Activated CD8-positive, alpha-beta memory T cell treated with anti-CD3 and anti-CD28 coated beads, Interleukin-2, amount 50 U/mL, for 48 hours (primary cell): ENCODE measurements around the gene RCSD1.
"Not testable (repeated sequence)": the region's sequence is repeated elsewhere in the genome, so short reads cannot be mapped to it uniquely, and the experiment has no call there.

Source experiments
- DNase-seq: peaks from one replicate; pipeline ENCODE4 v3.0.0-alpha.2; 2020

The RCSD1 gene

GRCh38 chr1:167629681-167630567, at the start of gene RCSD1:
Gene RCSD1 (plus strand): TSS chr1:167630232. CDS start chr1:167630424, 192 bp downstream.
- DNase-seq = peak; percentile 86

- DNase-seq = no peak
These were observed 48.0 kb upstream of the RCSD1 start for GRCh38 chr1:167582064-167582463.

- no peak for DNase-seq
These were observed 47.3 kb upstream of the RCSD1 start for GRCh38 chr1:167582722-167583121.

- no peak for DNase-seq
These were observed 45.5 kb upstream of the RCSD1 start for GRCh38 chr1:167584581-167584980.

GRCh38 chr1:167587342-167587741, 42.7 kb upstream of the RCSD1 start:
- DNase-seq = no peak

- DNase-seq = no peak
These were observed 42.2 kb upstream of the RCSD1 start for GRCh38 chr1:167587872-167588271.

GRCh38 chr1:167588361-167588760, 41.7 kb upstream of the RCSD1 start:
- DNase-seq = no peak

- no peak for DNase-seq
These were observed 37.6 kb upstream of the RCSD1 start for GRCh38 chr1:167592475-167592874.

GRCh38 chr1:167593860-167594259, 36.2 kb upstream of the RCSD1 start:
- DNase-seq = no peak

GRCh38 chr1:167594822-167595221, 35.2 kb upstream of the RCSD1 start:
- DNase-seq = no peak

GRCh38 chr1:167599957-167600581, 30.0 kb upstream of the RCSD1 start:
- no peak for DNase-seq

GRCh38 chr1:167601442-167602383, 28.3 kb upstream of the RCSD1 start:
- DNase-seq = no peak

GRCh38 chr1:167602840-167603239, 27.2 kb upstream of the RCSD1 start:
- no peak for DNase-seq

GRCh38 chr1:167605576-167605975, 24.5 kb upstream of the RCSD1 start:
- DNase-seq = no peak

GRCh38 chr1:167611983-167612382, 18.0 kb upstream of the RCSD1 start:
- DNase-seq = no peak

GRCh38 chr1:167612587-167613385, 17.2 kb upstream of the RCSD1 start:
- no peak for DNase-seq

- DNase-seq = not testable (repeated sequence)
These were observed 16.0 kb upstream of the RCSD1 start for GRCh38 chr1:167613984-167614383.

GRCh38 chr1:167614851-167615250, 15.2 kb upstream of the RCSD1 start:
- DNase-seq = no peak

GRCh38 chr1:167616521-167616920, 13.5 kb upstream of the RCSD1 start:
- no peak for DNase-seq

- peak; percentile 55 for DNase-seq
These were observed 12.6 kb upstream of the RCSD1 start for GRCh38 chr1:167617153-167618147.

GRCh38 chr1:167618366-167618765, 11.7 kb upstream of the RCSD1 start:
- DNase-seq = peak; percentile 43
